ENCODE data around the gene HPGDS. TPM values are rescaled to one million over a fixed set of nuclear protein-coding genes. Genes with fewer than 3 reads are reported as not detected.

Gene HPGDS
- total and polyA plus RNA-seq, 5 donors from 2014 or later: 0.39 to 2.5 (median 1.1) TPM; not detected in 2

GRCh38 chr4:94368459-94368858 lies 25.8 kb upstream of the HPGDS start:
- DNase-seq: no peak
- peaks cover 0 to 5% (median 2%) of the 10 kb centered on the region in 7 donors for H3K9me3 Mint-ChIP-seq
- Histone ChIP-seq H3K27me3 (ENCODE audit: control insufficient read depth, insufficient read depth, low read length) (peaks cover 2% of the 10 kb centered on the region), H3K36me3 (ENCODE audit: control insufficient read depth, insufficient read depth, low read length) (no peaks in the 10 kb centered on the region), H3K9me3 (ENCODE audit: control insufficient read depth in 2 of 2, low read length in 2 of 2) (no peaks in the 10 kb centered on the region), H3K4me3 (ENCODE audit: low read depth, low read length) (no peak overlapping the region), H3K4me1 (ENCODE audit: control insufficient read depth, insufficient read depth, low read length, poor library complexity, severe bottlenecking) (no peaks in the 10 kb centered on the region), H3K27ac (ENCODE audit: insufficient read depth, low read length, poor library complexity, severe bottlenecking) (no peak overlapping the region)
- no peak for ATAC-seq (ENCODE audit: low read depth in 2 of 2)
- peaks cover 26% of the 10 kb centered on the region for H3K27me3 Mint-ChIP-seq
- H3K36me3 Mint-ChIP-seq: no peaks in the 10 kb centered on the region
- H3K4me1 Mint-ChIP-seq: no peaks in the 10 kb centered on the region
- H3K27ac Mint-ChIP-seq: no peak overlapping the region
- no peak overlapping the region for H3K4me3 Mint-ChIP-seq

- Mint-ChIP-seq H3K27me3 (peaks cover 35% of the 10 kb centered on the region), H3K4me1 (no peaks in the 10 kb centered on the region)
- no peaks in the 10 kb centered on the region for H3K36me3 ChIP-seq (ENCODE audit: control insufficient read depth, insufficient read depth, low read length)
These were observed 22.7 kb upstream of the HPGDS start for GRCh38 chr4:94365304-94365703.

GRCh38 chr4:94364527-94364926 lies 21.9 kb upstream of the HPGDS start:
- DNase-seq (no peak), ATAC-seq (ENCODE audit: low read depth in 2 of 2) (no peak)
- no peaks in the 10 kb centered on the region for H3K36me3 Mint-ChIP-seq
- Histone ChIP-seq H3K4me1 (ENCODE audit: control insufficient read depth, insufficient read depth, low read length, poor library complexity, severe bottlenecking) (no peaks in the 10 kb centered on the region), H3K9me3 (ENCODE audit: control insufficient read depth in 2 of 2, low read length in 2 of 2) (no peaks in the 10 kb centered on the region), H3K36me3 (ENCODE audit: control insufficient read depth, insufficient read depth, low read length) (no peaks in the 10 kb centered on the region), H3K4me3 (ENCODE audit: low read depth, low read length) (no peak overlapping the region), H3K27me3 (ENCODE audit: control insufficient read depth, insufficient read depth, low read length) (peaks cover 5% of the 10 kb centered on the region), H3K27ac (ENCODE audit: insufficient read depth, low read length, poor library complexity, severe bottlenecking) (no peak overlapping the region)
- peaks cover 0 to 5% (median 2%) of the 10 kb centered on the region in 7 donors for H3K9me3 Mint-ChIP-seq
- H3K4me3 Mint-ChIP-seq: no peak overlapping the region
- peaks cover 28% of the 10 kb centered on the region for H3K27me3 Mint-ChIP-seq
- no peaks in the 10 kb centered on the region for H3K4me1 Mint-ChIP-seq
- H3K27ac Mint-ChIP-seq: no peak overlapping the region

More at GRCh38 chr4:94365304-94365703, 22.7 kb upstream of the HPGDS start:
- Mint-ChIP-seq H3K4me3 (no peak overlapping the region), H3K36me3 (no peaks in the 10 kb centered on the region), H3K27ac (no peak overlapping the region), H3K9me3 (peaks cover 0 to 5% (median 2%) of the 10 kb centered on the region in 7 donors)
- Histone ChIP-seq H3K27me3 (ENCODE audit: control insufficient read depth, insufficient read depth, low read length) (peaks cover 5% of the 10 kb centered on the region), H3K4me1 (ENCODE audit: control insufficient read depth, insufficient read depth, low read length, poor library complexity, severe bottlenecking) (no peaks in the 10 kb centered on the region), H3K9me3 (ENCODE audit: control insufficient read depth in 2 of 2, low read length in 2 of 2) (no peaks in the 10 kb centered on the region), H3K4me3 (ENCODE audit: low read depth, low read length) (no peak overlapping the region), H3K27ac (ENCODE audit: insufficient read depth, low read length, poor library complexity, severe bottlenecking) (no peak overlapping the region)
- DNase-seq: no peak
- no peak for ATAC-seq (ENCODE audit: low read depth in 2 of 2)

- H3K4me3 Mint-ChIP-seq: no peak overlapping the region
These were observed 20.6 kb upstream of the HPGDS start for GRCh38 chr4:94363136-94363655.

GRCh38 chr4:94359838-94360237 lies 17.2 kb upstream of the HPGDS start:
- H3K27ac Mint-ChIP-seq: no peak overlapping the region
- Histone ChIP-seq H3K9me3 (ENCODE audit: control insufficient read depth in 2 of 2, low read length in 2 of 2) (no peaks in the 10 kb centered on the region), H3K27ac (ENCODE audit: insufficient read depth, low read length, poor library complexity, severe bottlenecking) (no peak overlapping the region), H3K27me3 (ENCODE audit: control insufficient read depth, insufficient read depth, low read length) (peaks cover 6% of the 10 kb centered on the region), H3K4me1 (ENCODE audit: control insufficient read depth, insufficient read depth, low read length, poor library complexity, severe bottlenecking) (no peaks in the 10 kb centered on the region), H3K4me3 (ENCODE audit: low read depth, low read length) (no peak overlapping the region), H3K36me3 (ENCODE audit: control insufficient read depth, insufficient read depth, low read length) (no peaks in the 10 kb centered on the region)
- peaks cover 0 to 3% (median 0%) of the 10 kb centered on the region in 7 donors for H3K9me3 Mint-ChIP-seq
- no peaks in the 10 kb centered on the region for H3K36me3 Mint-ChIP-seq
- H3K4me1 Mint-ChIP-seq: no peaks in the 10 kb centered on the region
- peaks cover 13% of the 10 kb centered on the region for H3K27me3 Mint-ChIP-seq
- DNase-seq (no peak), ATAC-seq (ENCODE audit: low read depth in 2 of 2) (no peak)
- H3K4me3 Mint-ChIP-seq: no peak overlapping the region

More at GRCh38 chr4:94363136-94363655, 20.6 kb upstream of the HPGDS start:
- H3K27me3 Mint-ChIP-seq: peaks cover 23% of the 10 kb centered on the region
- peaks cover 0 to 5% (median 2%) of the 10 kb centered on the region in 7 donors for H3K9me3 Mint-ChIP-seq
- Histone ChIP-seq H3K27me3 (ENCODE audit: control insufficient read depth, insufficient read depth, low read length) (peaks cover 8% of the 10 kb centered on the region), H3K9me3 (ENCODE audit: control insufficient read depth in 2 of 2, low read length in 2 of 2) (no peaks in the 10 kb centered on the region), H3K4me3 (ENCODE audit: low read depth, low read length) (no peak overlapping the region), H3K36me3 (ENCODE audit: control insufficient read depth, insufficient read depth, low read length) (no peaks in the 10 kb centered on the region), H3K27ac (ENCODE audit: insufficient read depth, low read length, poor library complexity, severe bottlenecking) (no peak overlapping the region), H3K4me1 (ENCODE audit: control insufficient read depth, insufficient read depth, low read length, poor library complexity, severe bottlenecking) (no peaks in the 10 kb centered on the region)
- ATAC-seq (ENCODE audit: low read depth in 2 of 2) (no peak), DNase-seq (no peak)
- no peaks in the 10 kb centered on the region for H3K36me3 Mint-ChIP-seq
- H3K4me1 Mint-ChIP-seq: no peaks in the 10 kb centered on the region
- no peak overlapping the region for H3K27ac Mint-ChIP-seq

- H3K4me3 ChIP-seq (ENCODE audit: low read depth, low read length): no peak overlapping the region
- peaks cover 0 to 3% (median 0%) of the 10 kb centered on the region in 7 donors for H3K9me3 Mint-ChIP-seq
- peaks cover 6% of the 10 kb centered on the region for H3K27me3 ChIP-seq (ENCODE audit: control insufficient read depth, insufficient read depth, low read length)
- H3K9me3 ChIP-seq (ENCODE audit: control insufficient read depth in 2 of 2, low read length in 2 of 2): no peaks in the 10 kb centered on the region
- peaks cover 11% of the 10 kb centered on the region for H3K27me3 Mint-ChIP-seq
- H3K27ac ChIP-seq (ENCODE audit: insufficient read depth, low read length, poor library complexity, severe bottlenecking): no peak overlapping the region
- no peak overlapping the region for H3K4me3 Mint-ChIP-seq
- H3K36me3 ChIP-seq (ENCODE audit: control insufficient read depth, insufficient read depth, low read length): no peaks in the 10 kb centered on the region
- DNase-seq (no peak), ATAC-seq (ENCODE audit: low read depth in 2 of 2) (no peak)
- H3K36me3 Mint-ChIP-seq: no peaks in the 10 kb centered on the region
- no peak overlapping the region for H3K27ac Mint-ChIP-seq
- H3K4me1 ChIP-seq (ENCODE audit: control insufficient read depth, insufficient read depth, low read length, poor library complexity, severe bottlenecking): no peaks in the 10 kb centered on the region
- H3K4me1 Mint-ChIP-seq: no peaks in the 10 kb centered on the region
These were observed 16.6 kb upstream of the HPGDS start for GRCh38 chr4:94359221-94359620.

- Mint-ChIP-seq H3K27me3 (peaks cover 11% of the 10 kb centered on the region), H3K9me3 (peaks cover 0 to 3% (median 0%) of the 10 kb centered on the region in 7 donors), H3K27ac (no peak overlapping the region), H3K4me1 (no peaks in the 10 kb centered on the region), H3K4me3 (no peak overlapping the region), H3K36me3 (no peaks in the 10 kb centered on the region)
- H3K27ac ChIP-seq (ENCODE audit: insufficient read depth, low read length, poor library complexity, severe bottlenecking): no peak overlapping the region
- H3K9me3 ChIP-seq (ENCODE audit: control insufficient read depth in 2 of 2, low read length in 2 of 2): no peaks in the 10 kb centered on the region
- ATAC-seq (ENCODE audit: low read depth in 2 of 2) (no peak), DNase-seq (no peak)
- H3K4me3 ChIP-seq (ENCODE audit: low read depth, low read length): no peak overlapping the region
- H3K36me3 ChIP-seq (ENCODE audit: control insufficient read depth, insufficient read depth, low read length): no peaks in the 10 kb centered on the region
- no peaks in the 10 kb centered on the region for H3K4me1 ChIP-seq (ENCODE audit: control insufficient read depth, insufficient read depth, low read length, poor library complexity, severe bottlenecking)
- H3K27me3 ChIP-seq (ENCODE audit: control insufficient read depth, insufficient read depth, low read length): peaks cover 6% of the 10 kb centered on the region
These were observed 15.5 kb upstream of the HPGDS start for GRCh38 chr4:94358101-94358500.

- no peak overlapping the region for H3K4me3 ChIP-seq (ENCODE audit: low read depth, low read length)
- no peak overlapping the region for H3K4me3 Mint-ChIP-seq
- H3K9me3 ChIP-seq (ENCODE audit: control insufficient read depth in 2 of 2, low read length in 2 of 2): no peaks in the 10 kb centered on the region
- H3K27ac ChIP-seq (ENCODE audit: insufficient read depth, low read length, poor library complexity, severe bottlenecking): no peak overlapping the region
- H3K4me1 ChIP-seq (ENCODE audit: control insufficient read depth, insufficient read depth, low read length, poor library complexity, severe bottlenecking): no peaks in the 10 kb centered on the region
- H3K36me3 Mint-ChIP-seq: no peaks in the 10 kb centered on the region
- peaks cover 6% of the 10 kb centered on the region for H3K27me3 ChIP-seq (ENCODE audit: control insufficient read depth, insufficient read depth, low read length)
- no peaks in the 10 kb centered on the region for H3K4me1 Mint-ChIP-seq
- peaks cover 11% of the 10 kb centered on the region for H3K27me3 Mint-ChIP-seq
- H3K27ac Mint-ChIP-seq: no peak overlapping the region
- ATAC-seq (ENCODE audit: low read depth in 2 of 2): no peak
- no peak for DNase-seq
- no peaks in the 10 kb centered on the region for H3K36me3 ChIP-seq (ENCODE audit: control insufficient read depth, insufficient read depth, low read length)
- H3K9me3 Mint-ChIP-seq: peaks cover 0 to 3% (median 0%) of the 10 kb centered on the region in 7 donors
These were observed 15.0 kb upstream of the HPGDS start for GRCh38 chr4:94357624-94358023.

Data from CD4-positive, CD25-positive, alpha-beta regulatory T cell (primary cell).